ENCODE results near the gene YRDC. TPM values are rescaled to one million over a fixed set of nuclear protein-coding genes. Genes with fewer than 3 reads are reported as not detected.

YRDC gene
- 22.8 TPM for polyA plus RNA-seq (2013, experiment 1 of 2; ENCODE audit: insufficient read length)
- polyA plus RNA-seq (2013, experiment 2 of 2; ENCODE audit: insufficient read length), result 16.1 TPM

- DNase-seq, result peak; percentile 95
Measured at GRCh38 chr1:37807555-37808368, at the start of gene YRDC, which contains the start of gene C1orf122. Gene YRDC, minus strand, starts transcription at chr1:37808208. Its CDS starts 28 bp downstream, at chr1:37808180. Gene C1orf122, plus strand, starts transcription at chr1:37807790. Its CDS starts 615 bp downstream, at chr1:37808405.

GRCh38 chr1:37854406-37854805 is 46.4 kb upstream of the YRDC start:
- no peak for DNase-seq

GRCh38 chr1:37853157-37853556 is 45.1 kb upstream of the YRDC start:
- DNase-seq, result no peak

GRCh38 chr1:37851782-37852210 is 43.8 kb upstream of the YRDC start:
- no peak for DNase-seq

GRCh38 chr1:37851262-37851661 is 43.3 kb upstream of the YRDC start:
- no peak for DNase-seq

- DNase-seq, result no peak
Measured at GRCh38 chr1:37850352-37850955, 42.4 kb upstream of the YRDC start.

- no peak for DNase-seq
Measured at GRCh38 chr1:37849480-37849879, 41.5 kb upstream of the YRDC start.

- no peak for DNase-seq
Measured at GRCh38 chr1:37846647-37847339, 38.8 kb upstream of the YRDC start.

GRCh38 chr1:37845786-37846185 is 37.8 kb upstream of the YRDC start:
- DNase-seq, result no peak

GRCh38 chr1:37845049-37845646 is 37.1 kb upstream of the YRDC start:
- DNase-seq, result no peak

- no peak for DNase-seq
Measured at GRCh38 chr1:37844536-37844935, 36.5 kb upstream of the YRDC start.

GRCh38 chr1:37841652-37842051 is 33.6 kb upstream of the YRDC start:
- DNase-seq, result no peak

- no peak for DNase-seq
Measured at GRCh38 chr1:37840711-37841110, 32.7 kb upstream of the YRDC start.

- no peak for DNase-seq
Measured at GRCh38 chr1:37839676-37840075, 31.7 kb upstream of the YRDC start.

- no peak for DNase-seq
Measured at GRCh38 chr1:37836788-37837187, 28.8 kb upstream of the YRDC start.

- DNase-seq, result no peak
Measured at GRCh38 chr1:37831809-37832208, 23.8 kb upstream of the YRDC start.

GRCh38 chr1:37831109-37831508 is 23.1 kb upstream of the YRDC start:
- no peak for DNase-seq

- DNase-seq, result no peak
Measured at GRCh38 chr1:37828410-37829074, 20.5 kb upstream of the YRDC start.

- DNase-seq, result no peak
Measured at GRCh38 chr1:37825506-37825905, 17.5 kb upstream of the YRDC start.

GRCh38 chr1:37824001-37824400 is 16.0 kb upstream of the YRDC start:
- no peak for DNase-seq

GRCh38 chr1:37822906-37823815 is 15.2 kb upstream of the YRDC start:
- no peak for DNase-seq
